K562 (cell line): Measurements from ENCODE around the gene NOL12. TPM values are rescaled to one million over a fixed set of nuclear protein-coding genes. Genes with fewer than 3 reads are reported as not detected.

Experiments
- E4F1 ChIP-seq: fragments of 250-450 bp; sonication (Bioruptor Pico); IDR thresholded peaks from 2 replicates; pipeline ENCODE4 v1.5.0; 2021; ENCODE audit warnings: mild to moderate bottlenecking, borderline replicate concordance
- FOXP4 ChIP-seq: sonication (generic); formaldehyde crosslinking; IDR thresholded peaks from 2 replicates; pipeline ENCODE4 v1.8.0; 2022; ENCODE audit warnings: mild to moderate bottlenecking, missing genetic modification reagents, borderline replicate concordance
- MTA1 ChIP-seq: fragments of 450-650 bp; IDR thresholded peaks from 2 replicates; pipeline ENCODE4 v1.6.1; 2017; ENCODE audit warnings: borderline replicate concordance
- RREB1 ChIP-seq: fragments of 250-450 bp; sonication (Bioruptor Pico); IDR thresholded peaks from 2 replicates; pipeline ENCODE4 v1.4.0; 2020
- ZNF384 ChIP-seq: IDR thresholded peaks from 2 replicates; pipeline ENCODE4 v1.6.1; 2012; ENCODE audit warnings: low read depth, low read length, improper control_type of control experiment
- polyA plus RNA-seq, 8 experiments: library from polyadenylated mRNA; depleted of rRNA in 4 of 8; stranded (reverse) in 5 of 8; unstranded in 3 of 8; fragments of >200 nt; fragmentation: Nextera tagmentation in 2 of 8; fragmentation: Illumina TruSeq in 1 of 8; extraction: Ambion mirVana in 2 of 8; extraction: Trizol in 1 of 8; gene quantifications; 2 replicates each; pipeline versions ENCODE4 v1.2.1 to v1.2.3, GENCODE V29; 2011 to 2014; ENCODE audit warnings: inconsistent platforms in 1 of 8, missing spikeins in 1 of 8
- total RNA-seq, 7 experiments: library from RNA; depleted of rRNA in 6 of 7; stranded (reverse); fragments of >200 nt in 6 of 7; fragmentation: Illumina TruSeq in 2 of 7; extraction: Trizol in 2 of 7; gene quantifications; 2 replicates each; pipeline versions ENCODE4 v1.2.1 to v1.2.3, GENCODE V29; 2011 to 2021; ENCODE audit warnings: low replicate concordance in 1 of 7

Gene NOL12
- total and polyA plus RNA-seq, 9 of the 15 experiments (the other 6 are each of a cell fraction or from before 2014, with no cell fraction given) = 2.8 to 40.9 (median 28.5) TPM

- TF ChIP-seq E4F1 (CRISPR knock-in tag) (no peak), ZNF384 (no peak), FOXP4 (CRISPR knock-in tag) (no peak), MTA1 (no peak), RREB1 (no peak)
Measured at GRCh38 chr22:37690901-37691504, 4.9 kb downstream of the NOL12 start (continued).
